ENCODE measurements around the gene SLC25A1. TPM values are rescaled to one million over a fixed set of nuclear protein-coding genes. Genes with fewer than 3 reads are reported as not detected.
A peak's percentile ranks its signal among the peaks of the same experiment; 100 is the strongest.

Gene SLC25A1
- polyA plus RNA-seq, 1 experiment: 36.9 TPM

DNA sequence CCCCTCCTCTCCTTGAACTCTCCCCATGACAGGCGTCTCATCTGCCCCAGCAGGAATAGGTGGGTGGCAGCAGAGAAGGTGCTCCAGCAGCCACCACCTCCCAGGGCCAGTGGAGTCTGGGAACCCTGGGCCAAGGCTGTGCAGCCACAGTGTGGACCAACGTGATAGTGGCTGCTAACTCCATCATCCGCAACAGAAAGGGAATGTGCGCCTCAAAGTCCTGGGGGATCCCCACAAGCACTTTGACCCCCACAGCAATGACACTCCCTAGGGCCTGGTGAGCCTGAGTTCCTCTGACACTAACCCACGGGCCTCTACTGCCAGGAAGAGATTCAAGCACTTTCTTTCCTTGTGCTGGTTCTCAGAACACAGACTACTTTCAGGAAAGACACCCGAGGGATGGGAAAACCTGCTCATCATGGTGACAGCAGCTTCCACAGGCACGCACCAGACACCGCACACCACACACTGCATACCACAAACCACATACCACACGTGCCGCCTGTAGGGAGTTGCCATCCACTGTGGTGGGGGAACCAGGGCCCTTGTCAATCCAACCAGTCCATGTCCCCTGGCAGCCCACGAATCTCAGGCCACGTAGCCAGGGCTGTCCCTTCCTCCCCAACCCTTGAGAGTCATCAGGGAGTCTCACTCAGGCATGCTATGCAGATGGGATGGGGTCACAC, 3.4 kb upstream of the SLC25A1 start:
- Histone ChIP-seq H3K36me3 (ENCODE audit: control insufficient read depth, insufficient read depth, low read length) (no peaks in the 10 kb centered on the region; the same call in 1 of the 2 replicates), H3K27me3 (ENCODE audit: control insufficient read depth, insufficient read depth, low read length) (no peaks in the 10 kb centered on the region), H3K4me3 (ENCODE audit: low read depth, low read length) (no peak overlapping the region)
- POLR2A ChIA-PET: no interaction called here
- TF ChIP-seq, protein P1, sequence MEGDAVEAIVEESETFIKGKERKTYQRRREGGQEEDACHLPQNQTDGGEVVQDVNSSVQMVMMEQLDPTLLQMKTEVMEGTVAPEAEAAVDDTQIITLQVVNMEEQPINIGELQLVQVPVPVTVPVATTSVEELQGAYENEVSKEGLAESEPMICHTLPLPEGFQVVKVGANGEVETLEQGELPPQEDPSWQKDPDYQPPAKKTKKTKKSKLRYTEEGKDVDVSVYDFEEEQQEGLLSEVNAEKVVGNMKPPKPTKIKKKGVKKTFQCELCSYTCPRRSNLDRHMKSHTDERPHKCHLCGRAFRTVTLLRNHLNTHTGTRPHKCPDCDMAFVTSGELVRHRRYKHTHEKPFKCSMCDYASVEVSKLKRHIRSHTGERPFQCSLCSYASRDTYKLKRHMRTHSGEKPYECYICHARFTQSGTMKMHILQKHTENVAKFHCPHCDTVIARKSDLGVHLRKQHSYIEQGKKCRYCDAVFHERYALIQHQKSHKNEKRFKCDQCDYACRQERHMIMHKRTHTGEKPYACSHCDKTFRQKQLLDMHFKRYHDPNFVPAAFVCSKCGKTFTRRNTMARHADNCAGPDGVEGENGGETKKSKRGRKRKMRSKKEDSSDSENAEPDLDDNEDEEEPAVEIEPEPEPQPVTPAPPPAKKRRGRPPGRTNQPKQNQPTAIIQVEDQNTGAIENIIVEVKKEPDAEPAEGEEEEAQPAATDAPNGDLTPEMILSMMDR (IDR thresholded peaks at IDR 0.05; ENCODE audit: insufficient read depth, low read depth, low read length): no peak
- no peak for DNase-seq (ENCODE audit: low read depth)
- CTCF ChIA-PET: interaction anchor here (0.8 to 1.2 kb wide), 2 partner anchors 448 to 451 kb away, joined by 3 read pairs; no protein-coding TSS in a partner anchor

DNA sequence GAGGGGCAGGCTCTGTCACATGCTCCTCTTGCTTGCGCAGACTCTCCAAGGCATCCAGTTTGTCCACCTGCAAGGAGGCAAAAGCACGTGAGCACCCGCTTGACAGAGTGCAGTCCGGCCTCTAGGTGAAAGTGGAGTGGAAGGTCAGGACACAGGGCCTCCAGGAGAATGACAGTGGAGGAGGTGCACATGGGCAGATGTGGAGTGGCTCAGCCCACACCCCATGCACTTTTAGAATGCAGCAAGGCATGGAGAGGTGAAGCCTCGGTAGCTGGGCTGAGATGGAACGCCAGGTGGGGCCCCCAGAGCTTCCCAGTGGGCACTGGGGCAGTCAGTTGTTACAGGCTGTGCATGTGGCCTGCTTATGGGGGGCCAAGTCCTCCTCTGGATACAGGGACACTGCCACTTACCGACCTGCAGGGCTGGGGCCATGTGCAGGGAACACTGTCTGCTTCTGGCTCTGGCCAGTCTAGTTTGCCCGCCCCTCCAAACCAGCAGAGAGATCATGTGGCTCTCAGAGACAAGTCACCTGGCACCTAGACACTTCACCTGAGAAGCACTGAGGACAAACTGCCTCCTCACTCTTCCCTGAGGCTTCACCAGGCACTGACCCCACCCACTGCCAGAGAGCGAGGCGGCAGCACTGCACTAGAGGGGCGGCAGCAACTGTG, 2.3 kb upstream of the SLC25A1 start:
- Histone ChIP-seq H3K4me3 (ENCODE audit: low read depth, low read length) (no peak overlapping the region), H3K36me3 (ENCODE audit: control insufficient read depth, insufficient read depth, low read length) (peaks cover 5% of the 10 kb centered on the region; the same call in 1 of the 2 replicates), H3K27me3 (ENCODE audit: control insufficient read depth, insufficient read depth, low read length) (no peaks in the 10 kb centered on the region)
- TF ChIP-seq, protein P1 (IDR thresholded peaks at IDR 0.05; ENCODE audit: insufficient read depth, low read depth, low read length): no peak
- CTCF ChIA-PET: interaction anchor here (1.2 to 1.4 kb wide), 2 partner anchors 116 to 452 kb away, joined by 3 read pairs; no protein-coding TSS in a partner anchor
- no peak for DNase-seq (ENCODE audit: low read depth)
- POLR2A ChIA-PET: no interaction called here

DNA sequence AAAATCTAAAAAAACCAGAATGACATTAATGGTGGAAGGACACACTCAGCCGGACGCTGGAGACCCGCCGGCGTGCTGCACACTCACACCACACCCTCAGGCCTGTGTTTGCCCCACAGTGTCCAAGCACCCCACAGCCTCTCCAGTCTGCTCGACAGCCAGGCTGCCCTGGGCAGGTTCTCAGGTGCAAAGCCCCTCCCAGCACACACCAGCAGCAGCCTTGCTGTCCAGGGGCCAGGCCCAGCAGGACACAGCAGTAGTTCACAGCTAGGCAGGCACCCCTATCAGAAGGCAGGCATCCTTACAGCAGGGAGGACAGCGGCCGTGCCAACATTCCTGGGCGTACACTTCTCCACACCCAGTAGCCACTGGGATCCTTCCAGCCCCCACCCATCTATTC, 1.7 kb upstream of the SLC25A1 start:
- H3K27me3 ChIP-seq (ENCODE audit: control insufficient read depth, insufficient read depth, low read length): no peaks in the 10 kb centered on the region
- no peak for DNase-seq (ENCODE audit: low read depth)
- ChIA-PET CTCF (interaction anchor here (0.7 to 2.5 kb wide), 13 partner anchors 11 to 452 kb away, joined by 3 to 13 read pairs (median 4); partner anchors contain the start of gene ESS2), POLR2A (no interaction called here)
- H3K36me3 ChIP-seq (ENCODE audit: control insufficient read depth, insufficient read depth, low read length): peaks cover 7% of the 10 kb centered on the region
- H3K4me3 ChIP-seq (ENCODE audit: low read depth, low read length): no peak overlapping the region
- TF ChIP-seq, protein P1 (IDR thresholded peaks at IDR 0.05; ENCODE audit: insufficient read depth, low read depth, low read length): no peak

DNA sequence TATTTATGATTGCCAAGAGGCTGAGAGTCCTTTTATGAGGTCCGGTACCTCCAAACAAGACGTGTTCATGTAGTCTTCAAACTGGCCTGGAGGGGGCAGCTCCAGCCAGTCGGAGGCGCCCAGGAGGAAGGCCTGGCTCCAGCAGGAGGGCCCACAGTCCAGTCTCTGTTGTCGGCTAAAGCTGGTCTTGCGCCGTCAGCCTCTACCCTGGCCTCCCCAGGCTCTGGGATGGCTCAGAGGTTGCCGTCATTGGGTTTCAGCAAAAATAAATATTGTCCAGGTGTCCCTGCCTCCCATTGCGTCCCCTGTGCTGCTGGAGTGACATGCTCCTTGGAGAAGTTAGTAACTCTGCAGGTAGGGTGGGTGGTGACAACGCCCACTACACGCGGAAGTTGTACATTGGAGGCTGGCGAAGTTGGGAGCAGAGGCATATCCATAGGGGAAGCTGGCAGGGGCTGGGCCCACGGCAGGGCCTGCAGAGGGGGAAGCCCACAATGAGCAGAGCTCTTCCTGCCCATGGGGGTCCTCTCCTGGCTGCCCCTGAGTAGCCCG, 1.0 kb upstream of the SLC25A1 start:
- ChIA-PET POLR2A (interaction anchor here (0.6 kb wide), 1 partner anchor 251 kb away, joined by 3 read pairs; no protein-coding TSS in a partner anchor), CTCF (interaction anchor here (0.6 to 2.5 kb wide), 25 partner anchors 12 to 481 kb away, joined by 3 to 13 read pairs (median 3); partner anchors contain the start of gene ESS2)
- Histone ChIP-seq H3K36me3 (ENCODE audit: control insufficient read depth, insufficient read depth, low read length) (peaks cover 7% of the 10 kb centered on the region), H3K27me3 (ENCODE audit: control insufficient read depth, insufficient read depth, low read length) (no peaks in the 10 kb centered on the region), H3K4me3 (ENCODE audit: low read depth, low read length) (no peak overlapping the region; the same call in 1 of the 2 replicates)
- DNase-seq (ENCODE audit: low read depth): peak; percentile 36
- TF ChIP-seq, protein P1 (IDR thresholded peaks at IDR 0.05; ENCODE audit: insufficient read depth, low read depth, low read length): peak; percentile 79

Measured in BJ (cell line).